Measurements from ENCODE around the gene CISTR. TPM values are rescaled to one million over a fixed set of nuclear protein-coding genes. Genes with fewer than 3 reads are reported as not detected.
A peak's percentile ranks its signal among the peaks of the same experiment; 100 is the strongest.
"Not testable (repeated sequence)": the region's sequence is repeated elsewhere in the genome, so short reads cannot be mapped to it uniquely, and the experiment has no call there.

Gene CISTR
- not detected in 2 replicates for total RNA-seq (2014; rRNA removed; shearing (Covaris generic))
- not detected in 2 replicates for polyA plus RNA-seq (2015; cell fraction: cytosol; rRNA removed)
- polyA plus RNA-seq (2015; cell fraction: nucleus; rRNA removed) = not detected in 2 replicates

DNA sequence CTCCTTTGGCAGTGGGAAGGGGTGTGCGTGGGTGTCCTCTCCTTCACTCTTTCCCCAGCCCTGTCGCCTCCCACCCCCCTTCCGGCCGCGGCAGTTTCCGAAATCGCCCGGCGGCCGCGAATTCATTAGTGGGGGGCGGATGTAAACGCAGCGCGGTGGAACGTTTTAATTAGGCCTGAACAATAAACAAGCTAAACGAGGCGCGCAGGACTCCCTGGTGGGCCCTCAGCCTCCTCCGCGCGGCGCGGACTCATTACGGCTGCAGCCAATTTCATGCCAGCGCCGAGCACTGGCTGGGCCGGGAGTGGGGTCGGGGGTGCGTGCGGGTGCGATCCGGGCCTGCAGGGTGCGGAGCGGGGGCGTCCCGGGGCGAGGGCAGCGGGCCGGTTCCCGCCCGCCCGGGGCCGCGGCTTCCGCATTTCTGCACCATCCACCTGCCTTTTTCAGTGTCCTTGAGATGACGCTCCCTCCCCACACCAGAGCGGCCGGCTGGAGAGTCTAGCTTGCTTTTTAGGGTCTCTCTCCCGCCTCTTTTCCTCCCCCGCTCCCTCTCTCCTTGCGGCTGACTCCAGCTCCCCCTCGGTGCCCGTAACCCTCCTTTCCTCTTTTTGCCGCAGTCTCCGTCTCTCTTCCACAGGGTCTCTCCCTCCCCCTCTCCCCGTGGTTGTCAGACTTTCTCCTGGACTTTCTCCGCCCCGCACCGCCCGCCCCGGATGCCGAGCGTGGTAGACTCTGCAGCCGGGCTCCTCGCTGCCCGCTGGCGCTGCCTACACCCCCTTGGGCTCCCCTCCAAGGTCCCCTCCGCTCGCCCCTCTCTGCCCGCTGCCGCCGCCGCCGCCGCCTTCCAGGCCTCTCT lies at the start of gene CISTR:
CISTR (minus strand) TSS at position 644 of the 856 bp plus-strand sequence.
- no peak for DNase-seq (ENCODE audit: low read depth)

DNA sequence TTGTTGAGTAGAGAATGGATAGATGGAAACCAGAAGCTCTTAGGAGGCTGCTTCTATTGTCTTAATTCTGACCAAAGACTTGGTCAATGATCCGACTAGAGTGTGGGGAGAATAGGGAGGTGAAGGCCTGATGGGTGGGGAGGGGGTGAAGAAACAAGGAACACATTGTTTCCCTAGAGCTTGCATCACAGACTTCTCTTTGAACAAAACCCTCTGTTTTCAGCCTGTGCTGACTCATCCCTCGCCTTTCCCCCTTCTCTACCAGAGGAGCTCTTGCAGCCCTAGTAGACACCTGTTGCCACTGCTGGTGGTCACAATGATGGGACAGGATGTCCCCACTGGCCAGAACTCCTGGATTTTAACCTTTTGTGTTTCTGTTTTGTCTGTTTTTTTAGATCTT lies 46.8 kb upstream of the CISTR start:
- peak; percentile 96 for DNase-seq (ENCODE audit: low read depth)

DNA sequence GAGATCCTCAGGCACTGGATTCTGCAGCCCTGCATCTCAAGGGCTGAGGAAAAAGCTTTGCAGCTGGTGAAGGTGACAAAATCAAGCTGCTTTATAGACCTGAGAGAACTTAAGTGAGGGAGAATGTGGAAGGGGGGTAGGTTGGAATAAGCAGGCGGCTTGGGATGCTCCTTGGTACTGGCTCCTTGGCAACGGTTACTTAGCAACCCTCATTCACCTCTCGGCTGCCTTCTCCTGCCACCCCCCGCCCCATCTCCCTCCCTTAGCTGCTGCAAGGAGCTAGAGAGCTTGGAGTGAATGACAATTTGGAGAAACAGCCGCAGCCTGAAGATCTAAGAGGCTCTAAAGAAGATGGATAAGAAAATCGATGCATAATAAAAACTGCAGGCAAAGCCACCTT lies 44.1 kb upstream of the CISTR start:
- no peak for DNase-seq (ENCODE audit: low read depth)

DNA sequence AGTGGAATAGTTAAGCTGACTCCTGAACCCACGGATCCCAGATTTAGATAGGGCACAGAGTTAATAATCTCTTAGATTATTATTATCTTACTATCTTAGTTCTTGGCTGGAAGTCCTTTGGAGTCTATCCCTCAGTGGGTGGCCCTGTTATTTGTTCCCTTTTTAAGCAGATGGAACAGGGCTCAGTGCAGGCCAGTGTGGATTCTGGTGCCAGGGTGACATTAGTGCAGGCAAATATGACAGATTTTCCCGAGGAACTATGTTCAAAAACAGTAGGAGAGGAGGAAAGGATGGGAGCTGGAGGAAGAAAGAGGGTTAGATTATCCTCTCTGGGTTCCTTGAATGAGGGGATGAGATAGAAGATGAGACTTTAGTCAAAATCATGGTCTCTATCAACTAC lies 41.4 kb upstream of the CISTR start:
- DNase-seq (ENCODE audit: low read depth) = no peak

DNA sequence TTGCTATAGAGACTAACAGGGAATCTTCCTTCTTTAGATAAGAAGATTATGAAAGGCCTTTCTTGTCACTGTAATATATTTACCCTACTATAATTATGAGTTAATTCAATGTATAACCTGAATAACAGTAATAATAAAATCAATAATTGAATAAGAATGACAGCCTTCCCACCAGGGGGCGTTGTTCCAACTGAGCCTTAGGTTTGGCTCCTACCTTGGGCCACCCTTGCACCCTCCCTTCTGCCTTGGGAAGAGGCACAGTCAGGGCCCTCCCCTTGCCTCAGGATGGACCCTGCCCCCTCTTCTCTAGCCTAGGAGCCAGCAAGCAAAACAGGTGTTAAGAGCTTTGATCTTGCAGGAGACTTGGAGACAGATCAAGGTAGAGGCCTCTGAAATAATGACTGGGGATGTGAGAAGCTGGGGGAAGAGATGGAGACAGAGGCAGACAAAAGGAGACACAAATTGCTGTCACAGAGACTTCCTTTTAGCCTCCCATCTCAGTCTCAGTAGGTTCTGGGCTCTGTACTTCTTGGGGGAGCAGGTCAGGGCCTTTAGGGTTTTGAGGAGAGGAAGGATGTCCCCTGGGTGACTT lies 40.1 kb upstream of the CISTR start:
- DNase-seq (ENCODE audit: low read depth) = no peak

DNA sequence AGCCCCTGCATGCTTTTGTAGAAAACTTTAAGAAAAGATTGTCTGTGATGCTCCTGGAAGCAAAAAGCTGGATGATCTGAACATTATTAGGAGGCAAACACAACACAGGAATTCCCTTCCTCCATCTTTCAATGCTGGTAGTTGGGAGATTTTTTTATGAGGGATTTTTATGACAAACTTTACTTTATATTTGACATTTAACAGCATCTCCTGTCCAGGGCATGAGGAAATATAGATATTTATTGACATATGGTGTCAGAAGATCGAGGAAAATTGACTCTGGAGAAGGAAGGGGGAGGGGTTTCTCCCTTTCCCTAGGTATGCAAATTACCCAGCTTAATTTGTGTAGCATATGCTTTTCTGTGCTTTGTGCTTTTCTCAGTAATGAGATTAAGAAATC lies 37.8 kb upstream of the CISTR start:
- no peak for DNase-seq (ENCODE audit: low read depth)

DNA sequence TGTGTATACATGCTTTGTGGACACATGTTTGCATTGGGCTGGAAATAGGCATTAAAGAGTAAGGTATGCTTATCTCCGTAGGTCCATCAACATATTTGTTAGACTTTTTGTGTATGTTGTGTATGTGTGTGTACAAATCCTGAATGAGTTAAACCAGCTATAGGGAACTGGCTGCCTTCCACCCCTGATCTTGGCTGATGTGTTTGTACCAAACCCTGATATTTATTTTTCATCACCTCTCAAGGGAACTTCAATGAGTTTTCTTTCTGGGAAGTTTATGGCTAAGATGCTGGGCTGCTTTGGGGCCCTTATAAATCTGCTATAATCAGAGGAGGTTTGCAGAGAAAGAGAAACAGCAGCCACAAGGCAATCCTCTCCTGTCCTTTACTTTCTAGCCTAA lies 37.1 kb upstream of the CISTR start:
- no peak for DNase-seq (ENCODE audit: low read depth)

DNA sequence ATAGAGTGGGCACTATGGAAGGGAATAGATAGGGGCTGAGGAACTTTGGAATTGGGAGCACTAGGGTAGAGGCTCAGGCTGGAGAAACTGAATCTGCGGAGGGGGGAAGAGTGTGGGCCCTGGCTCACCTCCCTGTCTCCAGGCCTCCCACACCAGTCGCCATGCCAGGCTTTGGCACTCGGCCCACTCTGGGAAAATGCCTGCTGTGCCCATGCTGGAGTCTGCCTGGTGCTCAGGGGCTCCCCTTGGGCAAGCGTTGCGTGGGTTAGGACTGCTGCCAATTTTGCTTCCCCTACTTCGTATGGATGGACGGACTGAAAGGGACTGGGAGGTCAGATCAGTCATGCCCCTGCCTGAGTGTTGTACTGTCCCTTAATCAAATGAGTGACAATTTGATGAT lies 34.6 kb upstream of the CISTR start:
- DNase-seq (ENCODE audit: low read depth) = no peak

DNA sequence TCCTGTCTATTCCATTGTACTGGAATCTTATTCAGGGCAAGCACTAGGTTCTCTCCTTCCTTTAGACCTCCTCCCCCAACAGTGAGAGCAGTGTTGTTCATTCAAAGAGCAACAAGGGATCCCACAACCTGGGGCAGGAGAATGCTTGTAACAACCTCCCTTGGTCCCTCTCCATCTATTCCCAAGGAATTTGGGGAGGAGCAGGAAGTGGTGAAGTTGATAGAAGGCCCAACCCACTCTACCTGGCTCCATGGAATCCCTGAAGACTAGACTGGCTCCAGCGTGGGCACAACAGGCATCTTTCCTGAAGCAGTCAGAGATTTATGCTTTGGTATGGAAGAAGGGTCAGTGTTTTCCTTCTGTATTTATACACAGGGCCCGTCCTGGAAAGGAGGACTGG lies 33.4 kb upstream of the CISTR start:
- DNase-seq (ENCODE audit: low read depth) = no peak

DNA sequence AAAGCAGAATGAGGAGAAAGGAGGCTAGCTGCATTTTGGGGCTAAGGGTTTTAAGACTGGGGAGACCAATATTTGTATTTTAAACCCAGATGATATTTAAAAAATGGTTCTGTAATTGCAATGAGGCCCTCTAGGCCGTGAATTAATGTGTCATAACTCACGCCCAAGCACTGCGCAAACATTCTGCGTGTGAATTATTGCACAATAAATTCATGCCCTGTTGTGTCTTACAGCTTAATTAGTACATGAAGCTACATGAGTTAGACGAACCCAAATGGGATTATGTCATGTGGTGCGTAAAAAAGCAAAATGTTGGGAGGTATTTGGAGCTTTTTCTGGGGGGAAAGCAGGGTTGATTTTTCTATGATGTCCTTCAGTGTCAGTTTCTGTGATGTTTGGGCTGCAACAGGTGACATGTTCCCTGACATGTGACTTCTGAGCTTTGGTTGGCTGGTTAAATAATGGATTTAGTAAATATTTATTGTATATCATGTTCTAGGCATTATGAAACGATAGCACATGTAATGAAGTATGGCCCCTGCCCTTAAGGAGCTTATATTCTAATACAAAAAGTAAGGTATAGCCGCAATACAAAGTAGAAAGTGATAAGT lies 30.4 kb upstream of the CISTR start:
- no peak for DNase-seq (ENCODE audit: low read depth)

DNA sequence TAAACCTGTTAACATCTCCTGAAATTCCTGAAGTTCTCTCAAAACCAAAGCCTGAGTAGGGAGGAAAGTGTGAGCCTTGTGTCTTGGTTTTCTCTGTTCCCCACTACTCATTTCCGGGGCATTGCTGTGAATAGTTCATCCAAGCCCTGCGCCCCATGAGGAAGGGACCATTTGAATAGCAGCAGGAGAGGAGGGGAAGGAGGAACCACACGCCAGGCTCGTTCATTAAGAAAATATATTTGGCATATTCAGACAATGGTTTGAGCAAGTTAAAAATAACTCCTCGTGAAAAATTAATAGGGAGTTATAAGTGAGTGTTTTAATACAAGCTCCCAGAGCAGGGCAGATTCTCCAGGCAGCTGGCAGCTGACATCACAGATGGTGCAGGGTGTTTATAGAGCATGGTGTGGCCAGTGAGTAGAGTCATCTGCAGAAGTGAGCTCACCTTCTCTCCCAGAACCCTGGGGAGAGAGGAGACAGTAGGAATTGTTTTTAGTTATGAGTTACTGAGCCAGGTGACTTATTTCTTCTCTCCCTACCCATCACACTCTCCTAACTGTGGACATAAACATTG lies 29.5 kb upstream of the CISTR start:
- peak; percentile 50 for DNase-seq (ENCODE audit: low read depth)

DNA sequence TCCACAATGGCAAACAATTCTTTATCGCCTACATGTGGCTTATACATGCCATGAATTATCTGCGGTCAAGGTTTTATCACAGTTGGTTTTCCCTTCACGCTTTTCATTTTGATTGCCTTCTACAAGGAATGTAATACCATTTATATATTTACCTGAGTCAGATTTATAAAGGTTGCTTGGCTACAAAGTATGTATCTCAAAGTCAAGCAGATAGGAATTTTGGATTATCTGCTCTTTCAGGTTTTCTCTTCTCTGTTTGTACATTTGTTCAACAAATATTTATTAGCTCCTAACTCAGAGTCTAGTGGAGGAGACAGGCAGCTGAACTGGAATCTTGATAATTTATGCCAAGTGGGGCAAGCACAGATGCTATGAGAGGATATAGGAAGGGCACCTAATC lies 28.5 kb upstream of the CISTR start:
- no peak for DNase-seq (ENCODE audit: low read depth)

DNA sequence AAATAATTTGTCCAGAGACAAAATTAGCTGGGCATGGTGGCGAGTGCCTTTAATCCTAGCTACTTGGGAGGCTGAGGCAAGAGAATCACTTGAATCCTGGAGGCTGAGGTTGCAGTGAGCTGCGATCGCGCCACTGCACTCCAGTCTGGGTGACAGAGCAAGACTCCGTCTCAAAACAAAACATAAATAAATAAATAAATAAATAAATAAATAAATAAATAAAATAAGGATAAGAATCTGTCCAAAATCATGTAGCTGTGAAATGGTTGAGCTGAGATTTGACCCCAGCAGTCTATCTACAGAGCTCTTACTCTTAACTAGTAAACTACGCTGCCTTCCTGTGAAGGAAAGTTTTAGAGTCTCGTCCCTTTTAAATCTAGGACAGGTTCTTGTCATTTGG lies 27.9 kb upstream of the CISTR start:
- DNase-seq (ENCODE audit: low read depth) = not testable (repeated sequence)

DNA sequence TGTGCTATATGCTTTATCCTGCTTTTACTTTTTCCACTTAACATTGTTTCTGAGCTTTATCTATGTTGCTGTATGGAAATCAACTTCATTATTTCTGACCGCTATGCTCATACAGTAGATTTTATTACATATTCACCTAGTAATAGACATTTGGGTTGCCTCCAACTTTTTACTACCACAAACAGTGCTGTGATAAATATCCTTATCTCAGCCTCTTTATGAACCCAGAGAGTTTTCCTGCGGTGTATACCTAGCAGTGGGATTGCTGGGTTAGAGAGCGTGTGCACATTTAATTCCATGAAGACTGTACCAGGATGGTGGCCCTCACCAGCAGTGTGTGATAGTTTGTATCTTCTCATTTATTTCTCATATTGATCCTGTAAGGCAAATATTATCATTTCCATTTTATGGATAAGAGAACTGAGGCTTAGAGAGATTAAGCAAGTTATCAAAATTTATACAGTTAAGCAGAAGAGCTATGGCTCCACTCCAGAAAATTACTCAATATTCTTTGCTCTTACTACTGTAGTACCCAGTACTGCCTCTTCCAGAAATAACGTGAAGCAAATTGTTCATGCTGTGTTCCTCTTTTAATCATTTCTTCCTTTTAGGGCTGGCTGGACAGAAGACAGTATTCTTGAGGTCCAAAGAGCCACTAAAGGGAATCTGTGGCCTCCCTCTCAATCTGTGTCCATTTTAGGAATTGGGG lies 26.3 kb upstream of the CISTR start:
- no peak for DNase-seq (ENCODE audit: low read depth)

DNA sequence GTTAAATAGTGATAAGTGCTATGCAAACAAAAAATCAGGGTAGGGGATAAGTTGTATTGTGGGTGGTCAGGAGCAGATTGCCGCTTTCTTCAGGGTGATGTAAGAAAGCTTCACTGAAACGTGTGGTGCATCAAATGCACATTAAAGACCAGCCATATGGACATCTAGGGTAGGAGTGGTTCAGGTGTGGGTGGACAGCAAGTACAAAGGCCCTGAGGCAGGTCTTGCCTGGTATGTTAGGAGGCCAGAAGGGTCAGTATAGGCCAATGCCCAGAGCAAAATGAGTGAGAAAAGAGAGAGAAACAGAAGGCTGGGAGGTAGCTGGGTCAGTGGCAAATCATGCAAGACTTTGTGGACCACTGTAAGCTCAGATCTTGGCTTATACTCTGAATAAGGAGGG lies 25.6 kb upstream of the CISTR start:
- DNase-seq (ENCODE audit: low read depth) = no peak

DNA sequence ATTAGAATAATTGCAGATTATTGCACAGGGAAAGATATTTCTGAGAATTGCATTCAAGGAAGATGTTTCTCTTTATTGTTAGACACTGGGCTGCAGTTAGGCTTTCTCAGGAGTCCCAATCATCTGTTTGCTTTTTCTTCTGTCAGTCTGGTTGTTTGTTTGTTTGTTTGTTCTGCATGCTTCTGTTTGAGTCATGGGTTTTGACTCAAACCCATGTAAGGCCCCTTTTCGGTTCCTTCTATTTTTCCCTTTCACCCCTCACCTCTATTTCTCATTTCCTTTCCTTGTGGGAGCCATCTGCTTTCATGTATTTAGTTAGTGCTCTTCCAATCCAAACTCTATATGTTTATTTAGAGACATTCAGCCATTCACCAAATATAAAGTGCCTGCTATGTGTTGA lies 25.1 kb upstream of the CISTR start:
- no peak for DNase-seq (ENCODE audit: low read depth)

DNA sequence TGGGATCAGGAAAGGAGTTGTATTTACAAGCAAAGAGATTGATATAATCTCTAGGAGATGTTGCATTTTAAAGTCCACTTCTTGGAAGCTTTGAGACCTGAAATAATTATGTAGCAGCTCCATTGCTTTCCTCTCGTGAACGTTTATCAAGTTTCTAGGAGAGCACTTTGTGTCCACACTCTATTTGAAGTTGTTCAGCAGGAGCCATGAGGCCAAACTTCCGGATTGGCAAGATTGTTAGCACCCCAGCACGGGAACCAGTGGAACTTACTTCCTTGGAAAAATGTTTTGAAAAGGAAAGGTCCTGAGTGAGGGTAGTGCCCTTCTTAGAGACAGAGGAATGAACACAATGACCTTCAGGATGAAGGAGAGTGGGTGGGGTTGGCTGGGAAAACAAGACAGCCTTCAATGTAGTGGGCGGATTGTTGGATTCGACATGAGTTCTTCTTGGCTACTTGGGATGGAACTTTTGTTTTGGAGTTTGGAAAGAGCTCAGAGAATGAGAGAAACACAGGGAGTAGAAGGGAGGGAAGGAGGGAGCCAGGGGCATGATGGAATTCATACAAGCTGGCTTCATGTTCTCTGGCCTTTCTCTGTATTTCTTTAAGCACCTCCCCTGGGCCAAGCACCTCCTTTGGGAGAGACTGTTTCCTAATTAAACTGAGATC lies 23.8 kb upstream of the CISTR start:
- DNase-seq (ENCODE audit: low read depth) = no peak

DNA sequence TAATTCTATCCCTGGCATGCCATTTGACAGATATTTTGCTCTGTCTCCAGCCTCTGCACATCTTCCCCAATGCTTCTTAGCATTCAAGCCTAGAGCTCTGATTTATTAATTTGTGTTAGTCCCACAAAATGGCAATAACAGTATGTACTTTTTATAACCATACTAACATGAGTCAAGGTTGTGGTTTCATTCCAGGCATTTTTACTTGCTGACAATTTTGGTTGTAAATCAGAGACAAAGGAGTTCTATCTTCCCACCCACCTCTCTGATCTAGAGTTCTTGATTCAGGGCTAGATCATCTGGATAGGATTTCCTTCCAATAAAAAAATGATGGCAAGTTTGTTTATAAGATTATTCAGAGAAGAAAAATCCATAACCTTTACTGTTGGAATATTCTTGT lies 18.5 kb upstream of the CISTR start:
- DNase-seq (ENCODE audit: low read depth) = peak; percentile 95

DNA sequence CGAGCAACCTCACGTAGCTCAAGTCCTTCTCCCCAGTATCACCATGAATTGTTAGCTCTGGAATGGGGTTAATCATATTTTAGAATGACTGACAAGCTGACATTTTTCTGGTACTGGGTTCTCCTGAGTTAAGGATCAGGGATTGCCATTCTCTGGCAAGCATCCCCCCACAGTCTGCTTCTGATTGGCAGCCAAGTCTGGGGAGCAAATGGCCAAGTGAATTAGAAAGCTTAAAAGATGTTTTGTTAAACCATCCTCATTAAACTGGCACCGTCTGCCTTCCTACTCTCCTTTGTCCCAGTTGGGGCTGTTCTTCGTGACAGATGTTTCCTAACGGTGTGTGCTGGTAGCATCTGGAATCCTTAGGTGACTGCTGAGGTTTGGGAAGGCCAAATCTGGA lies 17.2 kb upstream of the CISTR start:
- no peak for DNase-seq (ENCODE audit: low read depth)

DNA sequence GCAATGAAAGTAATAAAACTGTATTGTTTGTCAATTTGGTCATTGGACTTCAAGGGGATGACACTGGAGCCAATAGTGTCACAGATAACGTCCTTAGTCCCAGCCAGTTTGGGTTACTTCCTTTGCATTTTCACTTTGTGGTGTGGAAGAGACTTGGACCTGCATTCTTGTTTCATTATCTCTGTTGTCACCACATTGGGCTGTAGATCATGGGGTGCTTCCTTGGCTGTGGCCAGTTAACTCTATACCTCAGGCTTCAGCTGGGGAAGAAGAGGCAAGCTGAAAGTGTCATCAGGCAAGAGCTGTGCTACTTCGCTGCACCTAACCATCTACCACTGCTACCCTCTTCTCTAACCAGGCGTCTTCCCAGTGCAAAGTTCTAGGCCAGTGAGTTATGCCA lies 15.1 kb upstream of the CISTR start:
- DNase-seq (ENCODE audit: low read depth) = no peak

DNA sequence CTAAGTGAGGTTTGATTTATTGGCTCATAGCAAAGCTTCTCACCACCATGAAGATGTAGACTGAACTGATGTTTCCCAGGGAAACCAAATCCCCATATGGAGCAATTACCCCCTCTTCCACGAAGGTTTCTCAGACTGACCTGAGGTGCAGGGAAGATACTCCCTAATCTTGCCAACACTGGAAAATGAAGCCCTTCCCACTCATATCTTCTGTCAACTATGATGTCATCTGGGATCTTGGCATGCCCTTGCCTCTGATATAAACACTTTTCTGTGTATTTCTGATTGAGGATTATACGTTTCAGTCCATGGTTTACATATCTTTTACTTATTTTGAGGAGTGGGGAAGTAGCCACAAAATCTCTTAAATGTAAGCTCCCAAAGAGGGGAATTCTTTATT lies 14.1 kb upstream of the CISTR start:
- DNase-seq (ENCODE audit: low read depth) = no peak
